GM18502 (cell line): ENCODE measurements around the gene MRRF.
"Not testable (repeated sequence)": the region's sequence is repeated elsewhere in the genome, so short reads cannot be mapped to it uniquely, and the experiment has no call there.

Source experiments
- ATAC-seq: cut with Tn5 transposase; IDR thresholded peaks from one replicate; pipeline ENCODE4 v1.9.1; 2021; ENCODE audit warnings: mild to moderate bottlenecking; ENCODE audit not compliant: unreplicated experiment, poor library complexity

The MRRF gene

GRCh38 chr9:122327175-122327574 is 62.5 kb downstream of the MRRF start:
- no peak for ATAC-seq

GRCh38 chr9:122329597-122329996 is 64.9 kb downstream of the MRRF start:
- no peak for ATAC-seq

- not testable (repeated sequence) for ATAC-seq
Observed at GRCh38 chr9:122330466-122330865, 65.8 kb downstream of the MRRF start.

GRCh38 chr9:122331523-122331927 is 66.8 kb downstream of the MRRF start:
- ATAC-seq: no peak

- no peak for ATAC-seq
Observed at GRCh38 chr9:122332083-122332482, 67.4 kb downstream of the MRRF start.

GRCh38 chr9:122332644-122333043 is 68.0 kb downstream of the MRRF start:
- ATAC-seq: no peak

GRCh38 chr9:122333169-122333808 is 68.6 kb downstream of the MRRF start:
- ATAC-seq: no peak

- no peak for ATAC-seq
Observed at GRCh38 chr9:122334916-122335315, 70.2 kb downstream of the MRRF start.

GRCh38 chr9:122336189-122336588 is 71.5 kb downstream of the MRRF start:
- no peak for ATAC-seq

- ATAC-seq: no peak
Observed at GRCh38 chr9:122336866-122337555, 72.3 kb downstream of the MRRF start.

- ATAC-seq: no peak
Observed at GRCh38 chr9:122337556-122337929, 72.9 kb downstream of the MRRF start.

GRCh38 chr9:122338536-122338935 is 73.9 kb downstream of the MRRF start:
- ATAC-seq: no peak

GRCh38 chr9:122338994-122339393 is 74.3 kb downstream of the MRRF start:
- no peak for ATAC-seq

- no peak for ATAC-seq
Observed at GRCh38 chr9:122339579-122339978, 74.9 kb downstream of the MRRF start.

- no peak for ATAC-seq
Observed at GRCh38 chr9:122340161-122340560, 75.5 kb downstream of the MRRF start.

GRCh38 chr9:122342323-122343050 is 77.8 kb downstream of the MRRF start:
- no peak for ATAC-seq

GRCh38 chr9:122346478-122347347 is 82.0 kb downstream of the MRRF start:
- no peak for ATAC-seq

GRCh38 chr9:122347348-122348287 is 82.9 kb downstream of the MRRF start:
- ATAC-seq: no peak

GRCh38 chr9:122348288-122348777 is 83.7 kb downstream of the MRRF start:
- ATAC-seq: no peak
